Glomerular visceral epithelial cell (primary cell): ENCODE measurements around the gene TDRD3.

Experiments
- DNase-seq: peaks from one replicate; pipeline ENCODE4 v3.0.0-alpha.2; 2016; ENCODE audit errors: extremely low spot score

TDRD3 gene

DNA sequence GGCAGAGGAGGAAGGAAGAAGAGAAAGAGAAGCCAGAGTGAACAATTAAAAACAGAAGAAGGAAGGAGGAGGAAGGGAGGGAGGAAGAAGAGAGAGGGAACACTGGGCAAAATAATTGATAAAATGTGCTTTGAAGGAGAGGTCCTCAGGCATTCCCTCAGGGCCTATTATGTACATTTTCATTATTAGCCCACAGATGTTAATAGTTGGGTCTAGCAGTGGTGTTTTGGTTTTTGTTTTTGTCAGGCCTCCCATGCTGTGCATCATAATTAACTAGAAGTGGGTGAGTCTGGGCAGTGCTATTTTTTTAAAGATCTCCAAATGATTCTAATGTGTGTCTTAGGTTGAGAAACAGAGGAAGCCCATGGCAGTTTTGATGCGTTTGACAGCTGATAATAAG is 178.1 kb downstream of the TDRD3 start:
- no peak for DNase-seq

DNA sequence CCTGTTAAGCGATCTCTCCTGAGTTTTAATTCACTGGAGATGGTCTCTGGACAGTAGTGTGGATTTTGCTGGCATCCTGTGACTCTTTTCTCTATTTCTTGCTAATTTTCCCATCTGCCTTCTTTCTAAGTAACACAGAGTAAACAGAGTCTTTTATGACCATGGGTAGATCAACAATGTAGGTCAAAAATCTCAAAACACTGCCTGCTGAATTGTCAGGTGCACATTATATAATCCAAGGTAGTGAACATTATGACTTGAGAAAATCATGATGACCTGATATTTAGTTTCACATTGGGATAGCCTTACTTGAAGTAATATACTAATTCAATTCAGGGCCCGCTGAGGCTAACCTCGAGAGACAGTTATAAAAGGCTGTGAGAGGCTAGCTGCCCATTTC is 180.7 kb downstream of the TDRD3 start:
- DNase-seq = no peak

DNA sequence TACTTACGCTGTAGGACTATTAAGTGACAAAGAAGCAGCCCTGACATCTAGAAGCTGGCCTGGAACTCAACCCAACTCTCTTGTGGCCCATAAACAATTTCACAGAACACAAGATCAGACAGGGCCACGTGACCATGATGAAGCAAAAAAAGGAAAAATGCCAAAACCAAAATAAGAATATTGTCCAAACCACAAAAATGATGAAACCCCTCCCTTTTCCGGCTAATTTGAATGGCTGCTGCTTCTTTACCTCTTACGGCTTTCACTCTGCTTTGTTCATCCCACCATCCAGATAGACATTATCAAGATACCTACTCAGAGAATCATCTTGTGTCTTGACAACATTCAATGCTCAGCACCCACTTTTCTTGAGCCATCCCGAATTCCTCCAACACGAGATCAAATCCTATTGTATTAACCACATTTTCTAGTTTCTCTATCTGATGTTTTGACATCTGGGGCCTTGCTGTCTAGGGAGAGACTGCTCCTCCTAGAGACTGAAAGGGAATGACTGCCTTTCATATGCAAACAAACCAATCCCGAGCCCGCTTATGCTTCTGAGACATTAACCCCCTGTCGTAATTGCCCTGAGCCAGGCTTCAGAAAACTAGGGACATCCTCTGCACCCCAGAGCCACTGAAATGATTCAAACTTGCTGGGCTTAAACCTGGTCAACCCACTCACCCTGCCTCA is 186.3 kb downstream of the TDRD3 start:
- no peak for DNase-seq

DNA sequence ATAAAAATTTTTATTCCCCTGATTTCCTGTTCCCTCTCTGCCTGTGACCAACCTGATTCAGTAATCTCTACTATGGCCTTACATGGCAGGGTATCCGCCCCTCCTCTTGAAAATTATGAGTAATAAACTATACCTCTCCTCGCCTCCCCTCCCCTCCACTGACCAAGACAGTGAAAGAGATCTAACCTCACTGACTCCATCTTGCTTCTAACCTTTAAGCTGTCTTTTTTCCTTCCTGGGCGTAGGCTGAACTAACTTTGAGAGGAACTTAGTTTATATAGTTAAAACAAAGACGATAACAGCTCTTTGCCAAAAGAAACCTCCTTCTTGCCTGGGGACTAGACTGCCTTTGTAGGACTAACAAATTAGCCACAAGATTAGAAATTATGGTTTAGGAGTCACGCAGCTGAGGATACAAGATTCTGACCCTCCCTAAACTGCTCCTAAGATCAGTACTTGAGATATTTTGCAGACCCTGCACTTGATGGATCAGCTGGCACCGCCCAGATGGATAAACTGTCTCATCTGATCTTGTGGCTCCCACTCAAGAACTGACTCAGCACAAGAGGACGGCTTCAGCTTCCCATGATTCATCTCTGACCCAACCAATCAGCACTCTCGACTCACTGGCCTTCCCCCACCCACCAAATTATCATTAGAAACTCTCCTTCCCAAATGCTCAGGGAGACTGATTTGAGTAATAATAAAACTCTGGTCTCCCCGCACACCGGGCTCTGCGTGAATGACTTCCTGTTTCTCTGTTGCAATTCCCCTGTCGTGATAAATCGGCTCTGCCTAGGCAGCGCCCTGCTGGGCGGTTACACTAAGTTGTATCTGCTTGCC is 187.1 kb downstream of the TDRD3 start:
- DNase-seq = no peak

DNA sequence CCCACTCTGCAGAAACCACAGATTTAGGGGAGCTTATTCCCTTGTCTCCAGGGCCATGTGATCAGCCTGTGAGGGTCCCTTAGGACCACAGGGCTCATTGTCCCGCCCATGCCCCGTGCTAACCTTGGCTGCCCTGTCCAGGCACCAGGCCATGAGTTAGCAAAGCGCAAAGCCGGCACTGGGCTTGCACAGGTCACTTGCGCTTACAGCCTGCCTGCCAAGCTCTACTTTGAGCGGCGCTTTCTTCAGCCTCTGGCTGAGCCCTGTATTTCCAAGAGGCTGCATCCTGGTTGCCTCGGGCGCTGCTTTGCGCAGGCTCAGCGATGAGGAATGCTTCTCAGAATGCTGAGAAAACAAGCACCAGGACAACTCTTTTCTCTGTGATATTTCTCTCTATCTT is 188.0 kb downstream of the TDRD3 start:
- DNase-seq = no peak

DNA sequence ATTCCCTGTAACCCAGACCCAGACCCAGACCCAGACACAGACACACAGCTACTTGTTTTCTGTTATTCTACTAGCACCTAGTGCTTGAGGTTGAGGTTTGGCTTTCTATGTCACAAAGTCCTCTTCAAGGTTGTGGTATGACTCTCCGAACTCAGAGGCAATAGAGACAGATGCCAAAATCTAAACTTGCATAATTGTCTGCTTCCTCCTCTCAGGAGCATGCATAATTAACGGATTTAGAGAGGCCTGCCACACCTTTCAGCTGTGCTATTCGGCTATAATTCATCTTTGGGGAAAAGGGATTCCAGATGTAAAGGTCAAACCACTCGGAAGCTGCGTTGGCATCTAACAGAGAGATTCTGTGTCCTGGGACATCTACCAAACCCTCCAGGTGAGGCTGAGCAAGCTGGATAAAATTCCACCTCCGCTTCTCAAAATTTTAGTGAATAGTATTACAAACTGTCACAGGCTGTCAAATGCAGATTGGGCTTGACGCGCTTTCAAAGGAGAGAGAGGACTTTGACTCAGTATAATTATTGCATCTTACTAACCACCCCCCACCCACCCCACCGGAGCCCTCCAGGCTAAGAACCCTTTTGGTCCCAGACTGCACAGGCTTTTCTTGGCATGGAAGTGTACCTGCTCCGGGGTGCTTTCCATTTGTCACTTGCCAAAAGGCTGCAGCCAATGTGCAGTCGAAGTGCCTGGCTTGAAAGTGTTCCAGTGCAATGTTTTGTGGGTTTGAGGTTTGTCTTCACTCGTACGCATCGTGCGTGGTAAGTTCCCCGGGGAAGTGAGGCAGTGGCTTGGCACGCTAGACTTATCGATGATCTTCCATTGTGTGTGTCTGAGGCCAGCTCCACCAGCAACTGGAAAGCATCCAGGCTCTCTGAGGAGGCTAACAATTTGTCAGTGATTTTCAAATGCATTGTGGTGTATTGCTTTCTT is 194.1 kb downstream of the TDRD3 start:
- DNase-seq = peak; percentile 69

DNA sequence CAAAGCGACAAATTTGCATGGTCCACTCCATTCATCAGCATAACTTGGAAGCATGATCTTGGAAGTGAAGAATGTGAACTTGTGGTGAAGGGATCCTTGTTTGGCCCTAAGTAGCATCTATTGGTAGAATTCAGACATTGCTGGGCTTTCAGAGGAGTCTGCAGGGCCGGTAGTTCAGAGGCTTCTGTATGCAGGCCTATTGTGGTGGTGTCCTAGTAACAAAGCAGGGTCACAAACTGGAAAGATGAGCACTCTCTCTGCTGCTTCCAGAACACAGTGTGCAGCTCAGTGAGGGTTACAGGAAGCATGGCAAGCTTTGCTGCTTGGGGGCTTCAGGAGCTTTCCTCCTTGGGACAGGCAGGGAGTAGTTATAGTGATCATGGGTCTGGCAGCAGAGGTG is 206.0 kb downstream of the TDRD3 start:
- no peak for DNase-seq

DNA sequence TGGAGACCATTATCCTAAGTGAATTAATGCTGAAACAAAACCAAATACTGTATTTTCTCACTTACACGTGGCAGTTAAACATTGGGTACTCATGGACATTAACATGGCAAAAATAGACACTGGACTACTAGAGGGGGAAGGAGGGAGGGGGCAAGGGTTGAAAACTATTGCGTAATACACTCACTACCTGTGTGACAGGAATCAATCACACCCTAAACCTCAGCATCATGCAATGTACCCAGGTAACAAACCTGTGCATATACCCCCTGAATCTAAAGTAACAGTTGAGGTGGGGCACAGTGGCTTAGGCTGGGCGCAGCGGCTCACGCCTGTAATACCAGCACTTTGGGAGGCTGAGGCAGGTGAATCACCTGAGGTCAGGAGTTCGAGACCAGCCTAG is 207.0 kb downstream of the TDRD3 start:
- DNase-seq = no peak

DNA sequence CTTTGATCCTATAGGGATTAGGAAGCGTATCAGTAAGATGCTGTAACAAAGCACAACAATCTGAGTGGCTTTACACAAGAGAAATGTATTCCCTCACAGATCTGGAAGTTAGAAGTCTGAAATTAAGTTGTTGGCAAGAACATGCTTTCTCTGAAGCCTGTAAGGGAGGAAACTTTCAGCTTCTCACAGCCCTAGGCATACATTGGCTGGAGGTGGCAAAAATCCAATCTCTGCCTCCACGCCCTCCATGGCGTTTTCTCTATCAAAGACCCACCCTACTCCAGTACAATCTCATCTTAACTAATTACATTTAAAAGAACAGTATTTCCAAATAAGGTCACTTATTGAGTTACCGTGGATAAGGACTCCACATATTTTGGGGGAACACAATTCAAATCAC is 211.9 kb downstream of the TDRD3 start:
- no peak for DNase-seq

DNA sequence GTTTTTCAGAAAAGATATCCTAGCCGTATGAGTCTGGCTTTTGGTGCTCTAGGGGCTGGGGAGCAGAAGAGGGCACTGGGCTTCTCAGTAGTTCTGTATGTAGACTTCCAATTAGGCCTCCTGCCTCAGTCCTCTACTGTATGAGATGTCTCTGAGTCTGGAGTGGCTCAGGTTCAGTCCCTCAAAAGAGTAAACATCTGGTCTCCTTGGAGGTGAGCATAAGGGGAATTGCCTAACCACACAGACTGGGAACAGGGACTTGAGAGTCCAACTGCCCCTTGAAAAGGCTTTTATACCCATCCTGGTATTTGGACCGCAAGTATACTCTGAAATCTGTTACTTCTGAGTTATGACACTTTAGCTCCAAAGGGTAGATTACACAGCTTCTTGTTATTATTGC is 214.5 kb downstream of the TDRD3 start:
- DNase-seq = no peak

DNA sequence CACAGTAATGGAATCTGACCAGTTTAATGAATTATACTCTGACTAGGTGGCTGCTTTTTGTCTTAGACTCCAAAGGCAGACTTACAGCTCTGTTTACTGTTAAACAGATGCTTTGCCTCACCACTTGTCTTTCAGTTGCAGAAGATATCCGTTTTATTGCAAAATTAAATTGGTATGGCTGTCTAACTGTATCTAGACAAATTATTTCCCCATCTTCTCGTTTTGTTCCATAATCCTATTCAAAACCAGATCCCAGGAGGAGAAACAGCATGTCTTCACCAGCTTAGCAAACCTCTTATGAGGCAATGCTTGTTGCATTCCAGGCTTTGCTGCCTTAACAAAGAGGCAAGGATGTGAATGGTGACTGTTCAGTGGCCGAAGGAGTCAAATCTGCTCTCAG is 215.6 kb downstream of the TDRD3 start:
- DNase-seq = no peak

DNA sequence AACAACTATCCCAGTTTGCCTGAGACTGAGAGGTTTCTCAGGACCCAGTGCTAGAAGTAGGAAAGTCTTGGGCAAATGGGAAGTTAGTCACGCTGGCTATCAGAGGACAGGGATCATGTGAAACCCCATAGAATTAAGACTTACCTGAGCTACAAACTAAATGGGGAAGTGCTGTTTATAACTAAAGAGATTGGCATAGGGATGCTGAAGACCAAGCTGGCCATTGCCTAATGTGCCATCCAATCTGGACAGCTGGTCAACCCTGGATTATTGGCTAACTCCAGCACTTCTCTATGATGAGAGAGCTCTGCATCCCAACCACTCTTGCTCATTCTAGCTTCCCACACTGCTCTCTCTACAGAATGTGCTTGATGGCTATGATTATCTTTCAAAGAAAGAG is 216.1 kb downstream of the TDRD3 start:
- DNase-seq = no peak

DNA sequence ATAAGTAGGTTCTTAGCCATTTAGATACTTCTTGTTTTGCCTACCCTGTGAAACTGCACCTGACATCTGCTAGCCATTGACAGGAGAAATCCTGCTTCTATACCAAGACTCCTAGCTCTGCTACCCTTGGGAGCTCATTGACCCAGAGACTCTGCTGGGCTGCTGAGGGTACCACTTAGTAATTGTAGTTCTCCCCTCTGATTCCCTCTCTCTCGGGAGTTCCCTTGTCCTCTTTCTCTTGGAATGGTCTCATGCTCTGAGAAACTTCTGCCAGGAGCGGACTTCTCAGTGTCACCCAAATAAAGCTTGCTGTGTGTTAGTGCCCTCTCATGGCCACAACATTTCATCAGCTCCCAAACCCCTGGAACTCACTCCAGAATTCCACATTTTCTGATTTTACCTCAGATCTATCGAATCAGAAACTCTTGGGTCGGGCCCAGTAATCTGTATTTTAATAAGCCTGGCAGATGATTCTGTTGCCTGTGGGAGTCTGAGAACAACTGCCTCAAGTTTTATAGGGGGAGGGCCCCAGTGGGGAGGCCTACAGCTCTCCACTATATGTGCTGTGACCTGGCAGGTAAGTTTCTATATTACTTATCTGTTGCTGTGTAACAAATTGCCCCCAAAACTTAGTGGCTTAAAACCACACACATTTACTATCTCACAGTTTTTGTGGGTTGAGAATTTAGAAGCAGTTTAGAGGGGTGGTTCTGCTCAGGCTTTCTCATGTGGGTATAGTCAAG is 221.1 kb downstream of the TDRD3 start:
- no peak for DNase-seq

DNA sequence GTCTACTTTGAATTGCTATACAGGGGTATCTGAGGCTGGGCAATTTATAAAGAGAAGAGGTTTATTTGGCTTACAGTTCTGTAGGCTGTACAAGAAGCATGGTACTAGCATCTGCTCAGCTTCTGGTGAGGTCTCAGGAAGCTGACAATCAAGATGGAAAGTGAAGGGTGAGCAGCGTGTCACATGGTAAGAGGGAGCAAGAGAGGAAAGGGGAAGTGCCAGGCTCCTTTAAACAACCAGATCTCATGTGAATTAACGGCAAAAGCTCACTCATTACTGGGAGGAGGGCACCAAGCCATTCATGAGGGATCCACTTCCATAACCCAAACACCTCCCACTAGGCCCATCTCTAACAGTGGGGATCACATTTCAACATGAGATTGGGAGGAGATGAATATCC is 222.4 kb downstream of the TDRD3 start:
- no peak for DNase-seq

DNA sequence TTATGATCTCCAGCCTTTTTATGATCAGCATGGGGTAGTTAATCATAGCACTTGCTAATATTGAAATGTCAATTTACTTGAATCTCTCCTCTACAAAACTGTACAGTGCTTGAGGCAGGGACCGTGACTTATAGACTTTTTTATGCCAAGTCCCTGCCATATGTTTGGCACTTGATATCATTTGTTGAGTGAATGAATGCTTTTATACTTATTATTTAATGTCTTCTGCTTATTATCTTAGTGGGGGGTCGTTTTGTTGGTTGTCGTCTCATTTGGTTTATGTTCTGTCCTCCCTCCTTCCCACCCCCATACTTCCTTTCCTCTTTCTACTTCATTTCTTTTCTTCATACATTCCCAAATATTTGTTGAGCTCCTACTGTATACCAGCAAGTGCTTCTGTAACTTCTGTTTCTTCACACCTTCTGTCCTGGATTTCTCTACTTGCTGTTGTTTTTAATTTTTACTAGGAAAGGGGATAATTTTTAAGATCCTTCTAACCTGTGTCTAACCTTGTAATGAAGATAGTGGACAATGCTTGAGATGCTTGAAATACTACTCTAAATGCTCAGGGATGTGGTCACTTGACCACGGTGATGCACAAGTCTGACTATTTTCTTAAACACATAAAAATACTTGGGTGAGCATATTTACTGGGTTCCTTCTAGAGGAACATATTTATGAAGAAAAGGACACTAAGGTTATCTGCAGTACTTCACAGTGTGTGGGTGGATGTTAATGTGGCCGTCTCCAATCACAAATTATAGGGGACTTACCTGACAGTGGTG is 223.8 kb downstream of the TDRD3 start:
- DNase-seq = peak; percentile 23

DNA sequence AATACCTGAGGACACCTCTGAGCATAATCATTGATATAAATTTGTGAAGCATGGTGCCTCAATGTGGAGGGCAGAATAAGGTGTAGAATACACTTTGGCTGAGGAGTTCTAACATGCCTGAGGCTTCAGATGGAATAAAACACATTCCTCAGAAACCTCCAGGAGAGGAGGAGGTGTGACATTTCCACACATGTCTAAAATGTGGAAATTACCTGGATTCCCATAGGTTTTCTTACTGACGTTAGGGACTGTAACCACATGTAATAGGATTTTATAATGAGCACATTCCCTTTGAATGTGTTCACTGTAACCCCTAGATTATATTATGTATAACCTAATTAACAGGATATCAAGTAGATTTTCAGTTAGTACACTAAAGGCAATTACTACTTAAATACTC is 226.1 kb downstream of the TDRD3 start:
- no peak for DNase-seq
